Liver (tissue), 3 donors: ENCODE measurements around the gene STH.

Experiments used
- TAF1 ChIP-seq: conservative IDR thresholded peaks from 2 replicates; pipeline ENCODE4 v1.6.1; 2016; ENCODE audit warnings: antibody characterized with exemption, mild to moderate bottlenecking
- YY1 ChIP-seq: IDR thresholded peaks from 2 replicates; pipeline ENCODE4 v1.6.1; 2016; ENCODE audit warnings: antibody characterized with exemption, mild to moderate bottlenecking
- TF ChIP-seq, protein P1 (sequence below): fragments of 150-350 bp; IDR thresholded peaks from 2 replicates; pipeline ENCODE4 v1.5.1; 2017; ENCODE audit warnings: improper control_type of control experiment, low read depth, low read length; ENCODE audit not compliant: missing input control
- donor health status: healthy.
- donor health status: healthy.

DNA sequence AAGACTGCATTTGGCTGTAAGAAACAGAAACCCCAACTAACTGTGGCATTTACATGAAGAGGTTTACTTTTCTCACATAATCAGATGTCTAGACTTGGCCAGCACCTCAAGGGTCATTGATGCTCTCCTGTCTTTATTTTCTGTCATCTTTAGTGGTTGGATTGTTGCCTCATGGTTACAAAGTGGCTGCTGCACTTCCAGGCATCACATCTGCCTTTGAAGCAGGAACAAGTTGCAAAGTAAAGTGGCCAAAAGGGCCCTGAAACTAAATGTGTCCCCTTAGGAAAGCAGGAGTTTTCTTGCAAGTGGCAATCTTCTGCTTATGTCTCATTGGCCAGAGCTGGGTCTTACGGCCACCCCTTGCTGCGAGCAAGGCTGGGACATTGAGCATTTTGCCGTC, 26.5 kb upstream of the STH start:
- no peak for TF ChIP-seq TAF1
- no peak for TF ChIP-seq YY1
- TF ChIP-seq, protein P1, sequence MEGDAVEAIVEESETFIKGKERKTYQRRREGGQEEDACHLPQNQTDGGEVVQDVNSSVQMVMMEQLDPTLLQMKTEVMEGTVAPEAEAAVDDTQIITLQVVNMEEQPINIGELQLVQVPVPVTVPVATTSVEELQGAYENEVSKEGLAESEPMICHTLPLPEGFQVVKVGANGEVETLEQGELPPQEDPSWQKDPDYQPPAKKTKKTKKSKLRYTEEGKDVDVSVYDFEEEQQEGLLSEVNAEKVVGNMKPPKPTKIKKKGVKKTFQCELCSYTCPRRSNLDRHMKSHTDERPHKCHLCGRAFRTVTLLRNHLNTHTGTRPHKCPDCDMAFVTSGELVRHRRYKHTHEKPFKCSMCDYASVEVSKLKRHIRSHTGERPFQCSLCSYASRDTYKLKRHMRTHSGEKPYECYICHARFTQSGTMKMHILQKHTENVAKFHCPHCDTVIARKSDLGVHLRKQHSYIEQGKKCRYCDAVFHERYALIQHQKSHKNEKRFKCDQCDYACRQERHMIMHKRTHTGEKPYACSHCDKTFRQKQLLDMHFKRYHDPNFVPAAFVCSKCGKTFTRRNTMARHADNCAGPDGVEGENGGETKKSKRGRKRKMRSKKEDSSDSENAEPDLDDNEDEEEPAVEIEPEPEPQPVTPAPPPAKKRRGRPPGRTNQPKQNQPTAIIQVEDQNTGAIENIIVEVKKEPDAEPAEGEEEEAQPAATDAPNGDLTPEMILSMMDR = no peak
